ENCODE results near the gene TRAPPC2L. TPM values are rescaled to one million over a fixed set of nuclear protein-coding genes. Genes with fewer than 3 reads are reported as not detected.
"Not testable (repeated sequence)": the region's sequence is repeated elsewhere in the genome, so short reads cannot be mapped to it uniquely, and the experiment has no call there.

Gene TRAPPC2L
- total RNA-seq, 1 donor from 2014 or later = 74.0 TPM

GRCh38 chr16:88888461-88889387, 31.8 kb downstream of the TRAPPC2L start:
- Mint-ChIP-seq H3K9me3 (ENCODE audit: unreplicated experiment) (no peaks in the 10 kb centered on the region), H3K27me3 (ENCODE audit: unreplicated experiment) (peaks cover 5% of the 10 kb centered on the region), H3K4me3 (ENCODE audit: unreplicated experiment) (no peak overlapping the region), H3K36me3 (ENCODE audit: unreplicated experiment) (no peaks in the 10 kb centered on the region), H3K4me1 (ENCODE audit: unreplicated experiment) (peaks cover 2% of the 10 kb centered on the region), H3K27ac (ENCODE audit: unreplicated experiment) (no peak overlapping the region)
- TF ChIP-seq, protein P1, sequence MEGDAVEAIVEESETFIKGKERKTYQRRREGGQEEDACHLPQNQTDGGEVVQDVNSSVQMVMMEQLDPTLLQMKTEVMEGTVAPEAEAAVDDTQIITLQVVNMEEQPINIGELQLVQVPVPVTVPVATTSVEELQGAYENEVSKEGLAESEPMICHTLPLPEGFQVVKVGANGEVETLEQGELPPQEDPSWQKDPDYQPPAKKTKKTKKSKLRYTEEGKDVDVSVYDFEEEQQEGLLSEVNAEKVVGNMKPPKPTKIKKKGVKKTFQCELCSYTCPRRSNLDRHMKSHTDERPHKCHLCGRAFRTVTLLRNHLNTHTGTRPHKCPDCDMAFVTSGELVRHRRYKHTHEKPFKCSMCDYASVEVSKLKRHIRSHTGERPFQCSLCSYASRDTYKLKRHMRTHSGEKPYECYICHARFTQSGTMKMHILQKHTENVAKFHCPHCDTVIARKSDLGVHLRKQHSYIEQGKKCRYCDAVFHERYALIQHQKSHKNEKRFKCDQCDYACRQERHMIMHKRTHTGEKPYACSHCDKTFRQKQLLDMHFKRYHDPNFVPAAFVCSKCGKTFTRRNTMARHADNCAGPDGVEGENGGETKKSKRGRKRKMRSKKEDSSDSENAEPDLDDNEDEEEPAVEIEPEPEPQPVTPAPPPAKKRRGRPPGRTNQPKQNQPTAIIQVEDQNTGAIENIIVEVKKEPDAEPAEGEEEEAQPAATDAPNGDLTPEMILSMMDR (IDR thresholded peaks at IDR 0.05) = no peak
- no peak for DNase-seq (ENCODE audit: extremely low spot score, unreplicated experiment)

DNA sequence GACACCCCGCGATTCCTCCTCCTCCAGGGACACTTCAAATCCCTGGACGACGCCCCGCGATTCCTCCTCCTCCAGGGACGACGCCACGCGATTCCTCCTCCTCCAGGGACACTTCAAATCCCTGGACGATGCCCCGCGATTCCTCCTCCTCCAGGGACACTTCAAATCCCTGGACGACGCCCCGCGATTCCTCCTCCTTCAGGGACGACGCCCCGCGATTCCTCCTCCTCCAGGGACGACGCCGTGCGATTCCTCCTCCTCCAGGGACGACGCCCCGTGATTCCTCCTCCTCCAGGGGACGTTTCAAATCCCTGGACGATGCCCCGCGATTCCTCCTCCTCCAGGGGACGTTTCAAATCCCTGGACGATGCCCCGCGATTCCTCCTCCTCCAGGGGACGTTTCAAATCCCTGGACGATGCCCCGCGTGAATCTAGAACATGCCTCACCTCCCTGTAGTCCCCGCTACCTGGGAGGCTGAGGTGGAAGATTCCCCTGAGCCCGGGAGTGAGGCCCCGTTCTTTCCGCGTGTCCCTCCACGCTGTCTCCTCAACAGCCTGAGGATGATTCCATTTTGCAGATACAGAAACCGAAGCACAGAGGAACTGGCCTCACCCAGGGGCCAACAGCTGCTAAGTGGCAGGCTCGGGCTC, 32.9 kb downstream of the TRAPPC2L start:
- not testable (repeated sequence) for H3K27ac Mint-ChIP-seq (ENCODE audit: unreplicated experiment); H3K4me3 Mint-ChIP-seq (ENCODE audit: unreplicated experiment); H3K4me1 Mint-ChIP-seq (ENCODE audit: unreplicated experiment); DNase-seq (ENCODE audit: extremely low spot score, unreplicated experiment); H3K36me3 Mint-ChIP-seq (ENCODE audit: unreplicated experiment); H3K27me3 Mint-ChIP-seq (ENCODE audit: unreplicated experiment); H3K9me3 Mint-ChIP-seq (ENCODE audit: unreplicated experiment)

DNA sequence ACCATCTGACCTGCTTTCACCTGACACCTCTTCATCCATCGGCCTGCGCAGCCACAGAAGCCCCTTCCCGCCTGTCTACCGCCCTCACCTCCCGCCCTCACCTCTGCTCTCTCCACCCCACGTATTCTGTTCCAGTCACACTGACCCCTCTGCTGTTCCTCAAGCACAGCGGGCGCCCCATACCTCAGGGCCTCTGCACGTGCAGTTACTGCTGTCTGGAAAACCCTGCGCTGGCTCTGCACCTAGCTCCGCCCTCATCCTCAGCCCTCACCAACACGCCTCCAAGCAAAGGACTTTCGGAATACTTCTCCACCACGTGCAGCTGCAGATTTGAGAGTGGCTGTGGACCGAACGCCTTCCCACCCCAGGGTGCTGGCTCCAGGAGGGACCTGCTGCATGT, 34.2 kb downstream of the TRAPPC2L start:
- no peak for DNase-seq (ENCODE audit: extremely low spot score, unreplicated experiment)
- H3K36me3 Mint-ChIP-seq (ENCODE audit: unreplicated experiment) = no peaks in the 10 kb centered on the region
- peaks cover 5% of the 10 kb centered on the region for H3K27me3 Mint-ChIP-seq (ENCODE audit: unreplicated experiment)
- H3K4me1 Mint-ChIP-seq (ENCODE audit: unreplicated experiment) = peaks cover 2% of the 10 kb centered on the region
- H3K9me3 Mint-ChIP-seq (ENCODE audit: unreplicated experiment) = no peaks in the 10 kb centered on the region
- no peak overlapping the region for H3K4me3 Mint-ChIP-seq (ENCODE audit: unreplicated experiment)
- TF ChIP-seq, protein P1 (IDR thresholded peaks at IDR 0.05) = no peak
- H3K27ac Mint-ChIP-seq (ENCODE audit: unreplicated experiment) = no peak overlapping the region

GRCh38 chr16:88892065-88892464, 35.1 kb downstream of the TRAPPC2L start:
- TF ChIP-seq, protein P1 (IDR thresholded peaks at IDR 0.05) = no peak
- Mint-ChIP-seq H3K36me3 (ENCODE audit: unreplicated experiment) (no peaks in the 10 kb centered on the region), H3K4me1 (ENCODE audit: unreplicated experiment) (peaks cover 2% of the 10 kb centered on the region), H3K9me3 (ENCODE audit: unreplicated experiment) (no peaks in the 10 kb centered on the region), H3K4me3 (ENCODE audit: unreplicated experiment) (no peak overlapping the region), H3K27ac (ENCODE audit: unreplicated experiment) (no peak overlapping the region), H3K27me3 (ENCODE audit: unreplicated experiment) (peaks cover 5% of the 10 kb centered on the region)
- DNase-seq (ENCODE audit: extremely low spot score, unreplicated experiment) = no peak

GRCh38 chr16:88893127-88893968, 36.4 kb downstream of the TRAPPC2L start:
- no peaks in the 10 kb centered on the region for H3K9me3 Mint-ChIP-seq (ENCODE audit: unreplicated experiment)
- no peak for DNase-seq (ENCODE audit: extremely low spot score, unreplicated experiment)
- TF ChIP-seq, protein P1 (IDR thresholded peaks at IDR 0.05) = no peak
- H3K4me1 Mint-ChIP-seq (ENCODE audit: unreplicated experiment) = peaks cover 10% of the 10 kb centered on the region
- no peak overlapping the region for H3K27ac Mint-ChIP-seq (ENCODE audit: unreplicated experiment)
- no peak overlapping the region for H3K4me3 Mint-ChIP-seq (ENCODE audit: unreplicated experiment)
- no peaks in the 10 kb centered on the region for H3K36me3 Mint-ChIP-seq (ENCODE audit: unreplicated experiment)
- peaks cover 5% of the 10 kb centered on the region for H3K27me3 Mint-ChIP-seq (ENCODE audit: unreplicated experiment)

DNA sequence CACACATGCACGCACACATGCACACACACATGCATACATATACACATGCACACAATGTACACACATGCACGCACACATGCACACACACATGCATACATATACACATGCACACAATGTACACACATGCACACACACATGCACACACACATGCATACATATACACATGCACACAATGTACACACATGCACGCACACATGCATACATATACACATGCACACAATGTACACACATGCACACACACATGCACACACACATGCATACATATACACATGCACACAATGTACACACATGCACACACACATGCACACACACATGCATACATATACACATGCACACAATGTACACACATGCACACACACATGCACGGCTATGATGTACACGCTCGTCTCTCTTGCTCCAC, 37.3 kb downstream of the TRAPPC2L start:
- not testable (repeated sequence) for H3K9me3 Mint-ChIP-seq (ENCODE audit: unreplicated experiment); H3K36me3 Mint-ChIP-seq (ENCODE audit: unreplicated experiment); H3K4me3 Mint-ChIP-seq (ENCODE audit: unreplicated experiment); DNase-seq (ENCODE audit: extremely low spot score, unreplicated experiment); H3K27ac Mint-ChIP-seq (ENCODE audit: unreplicated experiment)
- H3K4me1 Mint-ChIP-seq (ENCODE audit: unreplicated experiment) = peaks cover 12% of the 10 kb centered on the region
- H3K27me3 Mint-ChIP-seq (ENCODE audit: unreplicated experiment) = peaks cover 12% of the 10 kb centered on the region

Data from osteocyte (in vitro differentiated cells).